ENCODE data around the gene OASL. TPM values are rescaled to one million over a fixed set of nuclear protein-coding genes. Genes with fewer than 3 reads are reported as not detected.
"Not testable (repeated sequence)": the region's sequence is repeated elsewhere in the genome, so short reads cannot be mapped to it uniquely, and the experiment has no call there.

The OASL gene
- total and polyA plus RNA-seq, 2 experiments from 2014 or later: 0.27 to 0.47 TPM

- Histone ChIP-seq H3K9me2 (replicated peaks; ENCODE audit: insufficient read depth) (no peaks in the 10 kb centered on the region), H3K36me3 (replicated peaks; ENCODE audit: insufficient read depth, low read depth) (no peaks in the 10 kb centered on the region), H4K20me1 (ENCODE audit: insufficient read depth, poor library complexity, severe bottlenecking) (no peaks in the 10 kb centered on the region), H3K27ac (no peak overlapping the region), H3K4me3 (no peak overlapping the region), H3K9me3 (ENCODE audit: low read depth) (no peaks in the 10 kb centered on the region), H3K4me1 (ENCODE audit: insufficient read depth) (no peaks in the 10 kb centered on the region), H3K4me2 (no peak overlapping the region), H3K27me3 (no peaks in the 10 kb centered on the region), H3K79me2 (no peaks in the 10 kb centered on the region), H2AFZ (no peak overlapping the region)
- TF ChIP-seq EZH2phosphoT487 (IDR thresholded peaks at IDR 0.05; ENCODE audit: low read depth, severe bottlenecking, unreplicated experiment) (no peak), EZH2 (IDR thresholded peaks at IDR 0.05; ENCODE audit: borderline replicate concordance) (no peak), CTCF (IDR thresholded peaks at IDR 0.05; ENCODE audit: poor library complexity) (no peak)
- WGBS (ENCODE audit: low lambda C conversion rate, missing lambda C conversion rate): 98% methylated on average over 3 of the region's 3 CpGs
- no peak for DNase-seq (ENCODE audit: low spot score)
Observed at GRCh38 chr12:121072147-121072546, 33.1 kb upstream of the OASL start.

GRCh38 chr12:121069206-121069605 is 30.2 kb upstream of the OASL start:
- no peaks in the 10 kb centered on the region for H3K36me3 ChIP-seq (replicated peaks; ENCODE audit: insufficient read depth, low read depth)
- H3K27me3 ChIP-seq: no peaks in the 10 kb centered on the region
- H3K27ac ChIP-seq: no peak overlapping the region
- WGBS (ENCODE audit: low lambda C conversion rate, missing lambda C conversion rate): 85% methylated on average over 6 of the region's 6 CpGs
- no peaks in the 10 kb centered on the region for H3K9me3 ChIP-seq (ENCODE audit: low read depth)
- no peak overlapping the region for H3K4me2 ChIP-seq
- no peaks in the 10 kb centered on the region for H3K4me1 ChIP-seq (ENCODE audit: insufficient read depth)
- TF ChIP-seq EZH2 (IDR thresholded peaks at IDR 0.05; ENCODE audit: borderline replicate concordance): no peak
- TF ChIP-seq EZH2phosphoT487 (IDR thresholded peaks at IDR 0.05; ENCODE audit: low read depth, severe bottlenecking, unreplicated experiment): no peak
- TF ChIP-seq CTCF (IDR thresholded peaks at IDR 0.05; ENCODE audit: poor library complexity): no peak
- no peaks in the 10 kb centered on the region for H4K20me1 ChIP-seq (ENCODE audit: insufficient read depth, poor library complexity, severe bottlenecking)
- no peak overlapping the region for H2AFZ ChIP-seq
- H3K4me3 ChIP-seq: no peak overlapping the region
- H3K9me2 ChIP-seq (replicated peaks; ENCODE audit: insufficient read depth): no peaks in the 10 kb centered on the region
- DNase-seq (ENCODE audit: low spot score): no peak
- no peaks in the 10 kb centered on the region for H3K79me2 ChIP-seq

- Histone ChIP-seq H4K20me1 (ENCODE audit: insufficient read depth, poor library complexity, severe bottlenecking) (no peaks in the 10 kb centered on the region), H3K79me2 (no peaks in the 10 kb centered on the region), H2AFZ (no peak overlapping the region), H3K36me3 (replicated peaks; ENCODE audit: insufficient read depth, low read depth) (no peaks in the 10 kb centered on the region), H3K4me2 (no peak overlapping the region), H3K4me3 (no peak overlapping the region), H3K27ac (no peak overlapping the region), H3K27me3 (no peaks in the 10 kb centered on the region), H3K9me2 (replicated peaks; ENCODE audit: insufficient read depth) (no peaks in the 10 kb centered on the region), H3K9me3 (ENCODE audit: low read depth) (no peaks in the 10 kb centered on the region), H3K4me1 (ENCODE audit: insufficient read depth) (no peaks in the 10 kb centered on the region)
- TF ChIP-seq EZH2phosphoT487 (IDR thresholded peaks at IDR 0.05; ENCODE audit: low read depth, severe bottlenecking, unreplicated experiment) (no peak), CTCF (IDR thresholded peaks at IDR 0.05; ENCODE audit: poor library complexity) (no peak), EZH2 (IDR thresholded peaks at IDR 0.05; ENCODE audit: borderline replicate concordance) (no peak)
- DNase-seq (ENCODE audit: low spot score): no peak
- 66% methylated on average over 2 of the region's 2 CpGs for WGBS (ENCODE audit: low lambda C conversion rate, missing lambda C conversion rate)
Observed at GRCh38 chr12:121065345-121065744, 26.3 kb upstream of the OASL start.

- not testable (repeated sequence) for H3K9me3 ChIP-seq (ENCODE audit: low read depth); H3K27me3 ChIP-seq; H3K36me3 ChIP-seq (replicated peaks; ENCODE audit: insufficient read depth, low read depth); H3K4me2 ChIP-seq; H2AFZ ChIP-seq; H4K20me1 ChIP-seq (ENCODE audit: insufficient read depth, poor library complexity, severe bottlenecking); H3K9me2 ChIP-seq (replicated peaks; ENCODE audit: insufficient read depth); DNase-seq (ENCODE audit: low spot score); H3K4me3 ChIP-seq; H3K27ac ChIP-seq; H3K79me2 ChIP-seq; H3K4me1 ChIP-seq (ENCODE audit: insufficient read depth)
- 94% methylated on average over 11 of the region's 12 CpGs for WGBS (ENCODE audit: low lambda C conversion rate, missing lambda C conversion rate)
Observed at GRCh38 chr12:121064586-121064985, 25.5 kb upstream of the OASL start.
